Activated naive CD8-positive, alpha-beta T cell treated with anti-CD3 and anti-CD28 coated beads, Interleukin-2, amount 10 ng/mL, durations not matched to agents 7 days and 5 days (primary cell): ENCODE data around the gene PAM16. TPM values are rescaled to one million over a fixed set of nuclear protein-coding genes. Genes with fewer than 3 reads are reported as not detected.

ENCODE experiments used
- ATAC-seq: fragments of 150-1000 bp; cut with Tn5 transposase; one replicate; pipeline ENCODE4 v1.10.0; 2021; ENCODE audit warnings: low read depth, moderate library complexity
- POLR2A ChIA-PET: fragments of 350-600 bp; sonication (Branson Sonifier 250); formaldehyde crosslinking; loops from one replicate; lab custom pipeline; 2021; ENCODE audit warnings: antibody characterized with exemption; lab: Charles Lee
- DNase-seq: peaks from one replicate; pipeline ENCODE4 v3.0.0; 2021
- H3K27ac Mint-ChIP-seq: one replicate; pipeline ENCODE4 v1.8.0; 2022; ENCODE audit warnings: mild to moderate bottlenecking, mixed read lengths
- H3K27me3 Mint-ChIP-seq: one replicate; pipeline ENCODE4 v1.8.0; 2022; ENCODE audit warnings: mild to moderate bottlenecking, moderate library complexity, mixed read lengths
- H3K36me3 Mint-ChIP-seq: one replicate; pipeline ENCODE4 v1.8.0; 2021; ENCODE audit warnings: mild to moderate bottlenecking, mixed read lengths
- H3K4me1 Mint-ChIP-seq: one replicate; pipeline ENCODE4 v1.8.0; 2021; ENCODE audit warnings: mixed read lengths
- H3K4me3 Mint-ChIP-seq: one replicate; pipeline ENCODE4 v1.8.0; 2022; ENCODE audit warnings: mild to moderate bottlenecking, moderate library complexity, mixed read lengths
- H3K9me3 Mint-ChIP-seq: one replicate; pipeline ENCODE4 v1.8.0; 2021; ENCODE audit warnings: mixed read lengths
- total RNA-seq, 2 experiments: library from RNA; stranded (reverse); gene quantifications; one replicate each; pipeline ENCODE4 v1.2.3, GENCODE V29; 2021

PAM16 gene
- total RNA-seq, 2 experiments from 2014 or later = 42.5 to 50.0 TPM

GRCh38 chr16:4327386-4328045, 23.6 kb downstream of the PAM16 start:
- Mint-ChIP-seq H3K4me1 (no peaks in the 10 kb centered on the region), H3K4me3 (peak overlapping the region; percentile 40), H3K9me3 (no peaks in the 10 kb centered on the region), H3K27me3 (peaks cover 9% of the 10 kb centered on the region), H3K36me3 (no peaks in the 10 kb centered on the region), H3K27ac (no peak overlapping the region)
- POLR2A ChIA-PET = interaction anchor here (1.0 to 1.9 kb wide), 7 partner anchors 17 to 56 kb away, joined by 3 to 10 read pairs (median 5); partner anchors contain the start of gene TFAP4
- DNase-seq = peak; percentile 43
- peak; percentile 5 for ATAC-seq

DNA sequence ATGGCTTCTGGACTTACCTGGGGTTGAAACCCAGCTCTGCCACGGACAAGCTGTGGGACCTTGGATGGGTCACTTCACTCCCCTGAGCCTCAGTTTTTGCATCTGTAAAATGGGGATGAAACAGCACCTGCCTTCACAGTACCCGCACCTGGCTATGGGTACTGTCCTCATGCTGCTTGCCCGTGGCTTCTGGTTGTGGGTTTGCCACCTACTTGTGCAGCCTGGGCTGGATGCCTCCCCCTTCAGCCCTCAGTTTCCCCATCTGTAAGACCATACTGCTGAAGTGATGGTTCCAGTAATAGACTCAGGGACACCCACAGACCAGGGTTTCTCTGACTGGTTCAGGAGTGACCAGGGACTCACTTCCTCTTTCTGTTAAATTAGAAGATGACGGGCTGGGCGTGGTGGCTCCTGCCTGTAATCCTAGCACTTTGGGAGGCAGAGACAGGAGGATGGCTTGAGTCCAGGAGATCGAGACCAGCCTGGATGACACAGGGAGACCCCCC, 25.8 kb downstream of the PAM16 start:
- DNase-seq = no peak
- no peak for ATAC-seq
- no peaks in the 10 kb centered on the region for H3K9me3 Mint-ChIP-seq
- H3K27ac Mint-ChIP-seq = no peak overlapping the region
- no peaks in the 10 kb centered on the region for H3K4me1 Mint-ChIP-seq
- no peak overlapping the region for H3K4me3 Mint-ChIP-seq
- H3K36me3 Mint-ChIP-seq = no peaks in the 10 kb centered on the region
- H3K27me3 Mint-ChIP-seq = peaks cover 9% of the 10 kb centered on the region
- POLR2A ChIA-PET = no interaction called here

DNA sequence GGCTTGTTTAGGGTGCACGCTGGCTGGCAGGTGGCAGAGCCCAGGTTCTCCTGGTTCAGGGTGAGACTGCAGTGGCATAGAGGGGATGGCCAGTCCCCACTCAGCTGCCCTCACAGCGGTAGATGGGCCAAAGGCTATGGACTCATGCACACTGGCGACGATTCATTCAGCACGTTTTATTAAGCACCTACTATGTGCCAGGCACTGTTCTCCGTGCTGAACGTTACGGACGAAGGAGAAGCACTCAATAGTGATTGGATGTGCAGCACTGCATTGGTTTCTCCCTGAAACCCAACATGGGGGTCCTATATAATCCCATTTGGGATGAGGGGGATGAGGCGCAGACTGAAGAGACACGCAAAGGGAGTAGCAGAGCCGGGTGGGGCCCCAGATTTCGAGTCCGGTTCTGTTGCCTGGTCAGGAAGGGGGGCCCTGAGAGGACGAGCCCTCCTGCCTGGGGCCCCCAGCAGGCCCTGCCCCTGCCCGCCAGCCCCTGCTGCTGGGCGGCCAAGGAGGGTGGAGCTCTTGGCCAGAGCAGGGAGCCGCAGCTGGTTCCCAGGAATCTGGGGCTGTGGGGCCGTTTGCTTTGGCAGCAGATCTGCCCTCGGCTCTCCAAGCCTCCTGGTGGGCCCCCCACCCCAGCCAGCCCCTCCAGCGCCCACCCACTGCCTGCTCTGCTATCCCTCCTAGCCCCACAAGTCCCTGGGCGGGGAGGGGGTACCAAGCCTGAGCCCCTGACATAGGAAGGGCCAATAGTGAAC, 26.4 kb downstream of the PAM16 start:
- peak; percentile 28 for DNase-seq
- no peaks in the 10 kb centered on the region for H3K36me3 Mint-ChIP-seq
- H3K4me1 Mint-ChIP-seq = no peaks in the 10 kb centered on the region
- H3K4me3 Mint-ChIP-seq = no peak overlapping the region
- no peaks in the 10 kb centered on the region for H3K9me3 Mint-ChIP-seq
- no peak overlapping the region for H3K27ac Mint-ChIP-seq
- POLR2A ChIA-PET = no interaction called here
- ATAC-seq = no peak
- H3K27me3 Mint-ChIP-seq = peaks cover 9% of the 10 kb centered on the region

- H3K4me3 Mint-ChIP-seq = no peak overlapping the region
- POLR2A ChIA-PET = interaction anchor here (2.0 kb wide), 1 partner anchor 16 kb away, joined by 6 read pairs; no protein-coding TSS in a partner anchor
- peaks cover 5% of the 10 kb centered on the region for H3K4me1 Mint-ChIP-seq
- DNase-seq (no peak), ATAC-seq (no peak)
- H3K27ac Mint-ChIP-seq = no peak overlapping the region
- no peaks in the 10 kb centered on the region for H3K36me3 Mint-ChIP-seq
- H3K9me3 Mint-ChIP-seq = no peaks in the 10 kb centered on the region
- peaks cover 9% of the 10 kb centered on the region for H3K27me3 Mint-ChIP-seq
Measured at GRCh38 chr16:4323845-4324488, 27.2 kb downstream of the PAM16 start.

DNA sequence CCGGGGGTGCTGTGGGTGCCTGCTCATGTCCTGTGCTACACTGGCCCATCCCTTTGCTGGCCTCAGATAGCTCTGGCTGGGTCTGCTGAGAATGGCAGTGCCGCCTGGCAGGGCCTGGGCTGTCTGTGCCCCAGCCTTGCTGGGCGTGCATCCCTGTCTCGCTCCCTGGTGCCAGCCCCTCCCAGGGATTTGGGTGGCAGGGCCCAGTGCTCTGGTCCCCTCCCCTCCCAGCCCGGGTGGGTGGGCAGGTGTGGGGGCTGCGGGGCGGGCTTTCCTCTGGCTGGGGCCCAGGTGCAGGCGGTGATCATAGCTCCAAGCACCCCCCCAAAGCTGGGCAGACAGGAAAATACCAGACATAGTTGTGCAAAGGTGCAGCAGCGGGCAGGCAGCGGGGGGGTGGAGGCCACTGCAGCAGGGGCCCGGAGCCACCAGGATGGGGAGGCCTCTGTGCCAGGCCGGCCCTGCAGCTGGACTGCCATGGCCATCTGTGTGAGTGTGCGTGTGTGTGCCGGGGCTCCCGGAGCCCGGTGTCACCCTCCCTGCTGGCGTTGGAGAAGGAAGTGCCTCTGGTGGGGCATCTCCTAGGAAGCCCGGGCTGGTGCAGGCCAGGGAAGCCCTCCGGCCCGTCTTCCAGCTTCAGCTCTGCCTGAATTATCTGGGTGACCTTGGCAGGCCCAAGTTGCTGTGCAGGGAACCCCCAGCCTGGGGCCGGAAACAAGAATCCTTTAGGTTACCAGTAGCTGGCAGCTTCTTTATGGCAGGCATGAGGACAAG, 27.9 kb downstream of the PAM16 start:
- H3K27me3 Mint-ChIP-seq = peaks cover 7% of the 10 kb centered on the region
- no peaks in the 10 kb centered on the region for H3K9me3 Mint-ChIP-seq
- DNase-seq = peak; percentile 29
- H3K36me3 Mint-ChIP-seq = no peaks in the 10 kb centered on the region
- H3K4me1 Mint-ChIP-seq = peaks cover 5% of the 10 kb centered on the region
- no peak overlapping the region for H3K27ac Mint-ChIP-seq
- no peak overlapping the region for H3K4me3 Mint-ChIP-seq
- POLR2A ChIA-PET = interaction anchor here (2.0 kb wide), 1 partner anchor 15 kb away, joined by 6 read pairs; no protein-coding TSS in a partner anchor
- no peak for ATAC-seq

GRCh38 chr16:4322121-4323052, 28.7 kb downstream of the PAM16 start:
- ATAC-seq (no peak), DNase-seq (no peak)
- Mint-ChIP-seq H3K4me3 (no peak overlapping the region), H3K36me3 (no peaks in the 10 kb centered on the region), H3K4me1 (peaks cover 5% of the 10 kb centered on the region), H3K9me3 (no peaks in the 10 kb centered on the region), H3K27ac (no peak overlapping the region), H3K27me3 (peaks cover 9% of the 10 kb centered on the region)
- POLR2A ChIA-PET = interaction anchor here (0.8 to 2.0 kb wide), 2 partner anchors 14 to 28 kb away, joined by 4 to 6 read pairs; no protein-coding TSS in a partner anchor

DNA sequence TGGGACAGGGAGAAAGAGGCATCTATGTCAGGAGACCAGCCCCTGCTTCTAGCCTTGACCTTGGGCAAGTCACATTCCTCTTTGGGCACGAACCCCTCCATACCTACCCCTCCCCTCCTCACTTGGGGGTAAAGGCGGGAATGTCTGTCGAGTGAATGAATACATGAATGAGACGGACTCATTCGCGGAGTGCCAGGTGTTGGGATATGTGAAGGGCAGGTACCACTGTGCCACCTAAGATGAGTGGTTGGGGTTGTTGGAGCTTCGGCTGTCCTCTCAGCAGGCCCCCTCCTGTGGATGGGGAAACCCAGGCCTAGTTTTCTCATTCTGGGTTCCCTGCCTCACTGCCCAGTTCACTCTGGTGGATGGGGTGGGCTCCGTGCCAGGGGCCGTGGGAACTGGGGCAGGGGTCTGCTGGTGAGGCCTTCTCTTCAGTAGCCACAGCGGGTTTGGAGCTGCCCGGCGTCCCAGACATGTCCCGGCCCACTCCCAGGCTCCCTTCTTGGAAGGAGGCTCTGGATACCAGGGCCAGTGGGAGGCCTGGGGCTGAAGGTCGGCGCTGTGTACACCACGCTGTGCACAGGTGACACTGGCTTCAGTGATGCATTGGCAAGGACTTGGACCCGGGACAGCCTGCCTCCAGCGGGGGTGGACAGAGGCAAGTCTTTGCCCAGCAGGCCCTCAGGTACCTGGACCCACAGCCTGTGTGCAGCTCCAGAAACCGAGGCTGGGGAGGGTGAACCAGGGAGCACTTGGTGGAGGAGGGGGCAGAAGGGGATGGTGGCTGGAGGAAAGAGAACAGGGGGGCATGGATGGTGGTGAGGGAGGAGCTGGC, 29.6 kb downstream of the PAM16 start:
- H3K36me3 Mint-ChIP-seq = no peaks in the 10 kb centered on the region
- peaks cover 5% of the 10 kb centered on the region for H3K27me3 Mint-ChIP-seq
- no peak overlapping the region for H3K27ac Mint-ChIP-seq
- no peak overlapping the region for H3K4me3 Mint-ChIP-seq
- no peaks in the 10 kb centered on the region for H3K9me3 Mint-ChIP-seq
- POLR2A ChIA-PET = interaction anchor here (0.8 kb wide), 1 partner anchor 27 kb away, joined by 4 read pairs; no protein-coding TSS in a partner anchor
- DNase-seq (no peak), ATAC-seq (no peak)
- peaks cover 5% of the 10 kb centered on the region for H3K4me1 Mint-ChIP-seq

GRCh38 chr16:4320571-4321137, 30.5 kb downstream of the PAM16 start:
- ATAC-seq (no peak), DNase-seq (no peak)
- Mint-ChIP-seq H3K27ac (no peak overlapping the region), H3K4me3 (no peak overlapping the region), H3K4me1 (peaks cover 5% of the 10 kb centered on the region), H3K9me3 (no peaks in the 10 kb centered on the region), H3K36me3 (no peaks in the 10 kb centered on the region), H3K27me3 (peaks cover 3% of the 10 kb centered on the region)
- POLR2A ChIA-PET = no interaction called here

DNA sequence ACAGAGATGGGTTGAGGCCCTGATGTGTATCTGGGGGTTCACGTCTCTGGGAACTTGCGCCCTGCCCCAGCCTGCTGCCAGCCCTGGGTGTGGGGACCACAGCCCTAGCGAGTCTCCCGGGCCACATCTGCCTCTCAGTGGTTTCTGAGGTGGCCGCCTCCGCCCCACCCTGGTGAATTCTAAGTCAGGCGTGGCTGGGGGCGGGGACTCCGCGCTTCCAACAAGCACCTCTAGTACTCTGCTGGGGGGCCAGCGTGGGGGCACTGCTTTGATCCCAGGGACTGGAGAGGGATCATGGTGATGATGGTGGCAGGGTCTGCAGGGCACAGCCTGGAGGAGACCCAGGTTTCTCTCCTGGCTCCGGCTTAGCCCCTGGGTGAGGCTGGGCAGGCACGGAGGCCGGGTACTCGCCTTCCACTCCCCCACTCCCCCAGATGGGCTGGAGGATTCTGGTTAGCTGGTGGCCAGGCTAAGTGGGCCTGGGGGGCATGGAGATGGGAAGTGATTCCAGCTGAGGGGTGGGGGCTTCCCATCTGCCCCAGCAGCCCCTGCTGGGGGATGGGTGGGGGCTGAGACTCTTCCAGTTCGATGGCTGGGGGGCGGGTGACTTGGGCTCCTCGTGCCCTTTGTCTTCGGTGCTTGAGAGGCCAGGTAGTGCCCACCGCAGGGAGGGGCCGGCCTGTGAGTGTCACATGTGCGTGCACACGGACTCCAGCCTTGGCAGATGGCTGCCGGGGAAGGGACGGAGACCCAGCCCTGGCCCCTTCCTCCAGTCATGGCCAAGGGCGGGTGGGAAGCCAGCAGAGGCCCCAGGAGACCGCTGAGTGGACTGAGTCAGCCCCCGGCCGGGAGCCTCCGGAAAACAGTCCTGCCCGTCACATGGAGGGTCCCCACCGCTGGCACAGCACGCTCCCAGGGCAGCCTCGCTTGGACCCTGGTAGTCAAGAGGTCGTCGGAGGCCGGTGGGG, 31.4 kb downstream of the PAM16 start:
- peak; percentile 70 for ATAC-seq
- Mint-ChIP-seq H3K4me1 (peaks cover 8% of the 10 kb centered on the region), H3K9me3 (no peaks in the 10 kb centered on the region), H3K36me3 (no peaks in the 10 kb centered on the region), H3K4me3 (no peak overlapping the region), H3K27me3 (peaks cover 6% of the 10 kb centered on the region), H3K27ac (no peak overlapping the region)
- DNase-seq = peak; percentile 80
- POLR2A ChIA-PET = no interaction called here

DNA sequence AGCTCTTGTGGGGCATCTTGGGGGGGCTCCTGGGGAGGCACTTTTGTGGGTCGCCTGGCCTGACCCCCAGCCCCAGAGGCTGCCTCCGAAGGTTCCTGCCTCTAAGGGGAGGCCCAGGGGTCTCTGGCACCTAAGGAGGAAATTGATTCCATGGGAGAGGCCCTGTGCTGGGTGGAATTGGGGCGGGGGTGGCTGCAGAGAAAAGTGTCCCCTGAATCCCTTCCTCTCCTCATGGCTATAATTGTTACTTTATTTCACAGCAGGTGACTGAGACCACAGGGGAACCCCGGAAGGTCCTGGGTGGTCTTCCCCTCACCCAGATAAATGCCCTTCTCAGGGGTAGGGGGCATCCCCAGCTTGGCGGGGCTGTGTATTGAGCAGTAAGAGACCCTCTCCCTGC, 32.2 kb downstream of the PAM16 start:
- peaks cover 13% of the 10 kb centered on the region for H3K4me1 Mint-ChIP-seq
- ATAC-seq (no peak), DNase-seq (no peak)
- peaks cover 1% of the 10 kb centered on the region for H3K36me3 Mint-ChIP-seq
- POLR2A ChIA-PET = no interaction called here
- H3K27me3 Mint-ChIP-seq = peaks cover 14% of the 10 kb centered on the region
- no peaks in the 10 kb centered on the region for H3K9me3 Mint-ChIP-seq
- no peak overlapping the region for H3K4me3 Mint-ChIP-seq
- H3K27ac Mint-ChIP-seq = no peak overlapping the region
